PFSK-1 (cell line): ENCODE results near the gene CELSR1.

Experiments
- FOXP2 ChIP-seq: optimal IDR thresholded peaks from 2 replicates; pipeline ENCODE3; 2011; ENCODE audit warnings: borderline replicate concordance, control low read depth, inconsistent platforms; ENCODE audit not compliant: insufficient read depth; ENCODE audit errors: extremely low read length, extremely low read depth
- POLR2AphosphoS5 ChIP-seq: IDR thresholded peaks from 2 replicates; pipeline ENCODE4 v1.6.1; 2012; ENCODE audit warnings: low read depth, mild to moderate bottlenecking, control low read depth, low read length, moderate library complexity
- REST ChIP-seq, 2 experiments: IDR thresholded peaks; 2 replicates each; pipeline versions ENCODE4 v1.6.1 to v1.8.0; 2011 to 2012; ENCODE audit warnings: low read depth in 2 of 2, low read length in 2 of 2, control low read depth in 1 of 2, inconsistent platforms in 1 of 2, mild to moderate bottlenecking in 1 of 2, moderate library complexity in 1 of 2; ENCODE audit not compliant: insufficient read depth in 1 of 2
- SIN3A ChIP-seq: IDR thresholded peaks from 2 replicates; pipeline ENCODE4 v1.6.1; 2012; ENCODE audit warnings: mild to moderate bottlenecking, low read length, moderate library complexity, borderline replicate concordance; ENCODE audit not compliant: insufficient read depth
- TAF1 ChIP-seq: IDR thresholded peaks from 2 replicates; pipeline ENCODE4 v1.6.1; 2012; ENCODE audit warnings: low read length, control low read depth, borderline replicate concordance; ENCODE audit not compliant: insufficient read depth

CELSR1 gene

DNA sequence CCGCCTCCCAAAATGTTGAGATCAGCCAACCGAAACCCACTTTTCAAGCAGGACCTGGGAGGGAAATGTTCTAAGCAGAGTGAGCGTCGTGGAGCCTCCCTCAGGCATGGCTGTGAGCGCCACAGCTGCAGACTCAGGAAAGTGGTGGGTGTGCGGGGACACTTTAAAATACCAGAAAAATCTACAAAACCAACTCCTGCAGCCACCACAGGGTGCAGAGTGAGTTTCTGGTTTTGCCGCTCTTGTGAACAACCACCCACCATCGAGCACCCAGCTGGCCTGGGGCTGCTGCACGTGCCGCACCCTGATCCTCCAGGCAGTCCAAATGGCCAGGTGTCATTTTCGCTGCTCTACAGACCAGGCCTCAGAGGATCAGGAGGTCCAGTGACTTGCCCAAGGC, 46.9 kb downstream of the CELSR1 start:
- no peak for TF ChIP-seq POLR2AphosphoS5
- no peak for TF ChIP-seq FOXP2
- TF ChIP-seq REST (IDR thresholded peaks at IDR 0.05; ENCODE audit: insufficient read depth in 1 of 2, low read depth in 2 of 2, low read length in 2 of 2), result no peak
- TF ChIP-seq TAF1, result no peak
- TF ChIP-seq SIN3A, result no peak

GRCh38 chr22:46486996-46487717, 50.3 kb downstream of the CELSR1 start:
- TF ChIP-seq SIN3A (no peak), REST (IDR thresholded peaks at IDR 0.05; ENCODE audit: insufficient read depth in 1 of 2, low read depth in 2 of 2, low read length in 2 of 2) (no peak), POLR2AphosphoS5 (no peak), FOXP2 (no peak), TAF1 (no peak)

DNA sequence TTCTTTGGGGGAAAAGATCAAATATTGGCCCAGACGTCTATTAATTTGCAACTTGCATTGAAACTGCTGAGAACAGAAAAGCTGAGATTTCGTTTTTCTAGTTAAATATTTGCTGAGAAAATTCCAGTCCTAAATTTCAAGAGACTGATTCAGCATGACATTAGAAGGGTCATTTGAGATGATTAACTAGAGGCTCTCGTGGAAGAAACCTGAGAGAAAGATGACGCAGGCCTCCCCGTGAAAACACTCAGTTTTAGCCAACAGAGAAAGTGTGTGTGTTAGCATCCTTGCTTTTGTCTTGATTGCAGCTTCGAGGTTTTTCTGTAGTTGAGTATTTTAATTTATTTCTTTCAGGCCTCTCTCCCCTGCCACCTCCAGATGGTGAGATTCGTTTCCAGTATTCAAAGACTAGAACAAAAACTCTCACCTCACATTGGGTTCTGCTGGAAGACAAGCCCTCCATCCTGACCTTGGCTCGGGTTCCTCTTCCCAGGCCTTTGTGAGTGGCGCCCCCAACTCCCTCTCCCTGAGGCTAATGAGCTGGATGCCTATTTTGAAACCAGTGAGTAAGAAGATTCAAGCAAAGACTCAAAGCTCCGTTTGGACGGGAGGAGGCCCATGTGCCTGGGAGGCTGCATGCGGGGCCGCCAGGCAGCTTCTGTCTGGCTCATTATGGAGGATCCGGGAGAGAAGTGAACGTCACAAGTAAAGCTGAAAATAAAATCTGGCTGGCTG, 52.4 kb downstream of the CELSR1 start:
- TF ChIP-seq SIN3A, result no peak
- TF ChIP-seq REST (IDR thresholded peaks at IDR 0.05; ENCODE audit: insufficient read depth in 1 of 2, low read depth in 2 of 2, low read length in 2 of 2), result no peak
- no peak for TF ChIP-seq POLR2AphosphoS5
- TF ChIP-seq FOXP2, result no peak
- no peak for TF ChIP-seq TAF1

- TF ChIP-seq TAF1 (no peak), SIN3A (no peak), POLR2AphosphoS5 (no peak), REST (IDR thresholded peaks at IDR 0.05; ENCODE audit: insufficient read depth in 1 of 2, low read depth in 2 of 2, low read length in 2 of 2) (no peak), FOXP2 (no peak)
Measured at GRCh38 chr22:46484156-46484860, 53.1 kb downstream of the CELSR1 start.
